Stimulated activated CD4-positive, alpha-beta T cell treated with anti-CD3 and anti-CD28 coated beads, Interleukin-12 subunit alpha, Interleukin-12 subunit beta, amount 100 ng/mL, for 24 hours (primary cell): ENCODE results near the gene KIF26A.

Experiments used
- DNase-seq, 2 experiments: peaks; one replicate each; pipeline ENCODE4 v3.0.0-alpha.2; 2020; ENCODE audit warnings: low read depth in 2 of 2

The KIF26A gene

GRCh38 chr14:104177411-104177810 is 39.0 kb downstream of the KIF26A start:
- no peak for DNase-seq

- no peak for DNase-seq
Observed at GRCh38 chr14:104178279-104178678, 39.9 kb downstream of the KIF26A start.

DNA sequence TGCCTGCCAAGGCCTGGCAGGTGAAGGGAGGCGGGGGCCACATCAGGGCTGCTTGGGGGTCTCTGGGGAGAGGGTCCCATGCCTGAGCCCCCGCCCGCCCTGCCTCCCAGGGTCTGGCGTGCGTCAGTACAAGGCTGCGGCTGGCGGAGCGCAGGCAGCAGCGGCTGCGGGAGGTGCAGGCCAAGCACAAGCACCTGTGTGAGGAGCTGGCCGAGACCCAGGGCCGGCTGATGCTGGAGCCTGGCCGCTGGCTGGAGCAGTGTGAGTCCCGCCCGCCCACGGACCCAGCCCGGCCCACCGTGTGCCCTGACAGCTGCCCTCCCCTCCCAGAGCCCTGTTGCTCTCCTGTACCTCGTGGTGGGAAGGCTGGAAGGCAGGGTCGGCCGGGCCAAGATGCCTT is 40.7 kb downstream of the KIF26A start:
- no peak for DNase-seq

DNA sequence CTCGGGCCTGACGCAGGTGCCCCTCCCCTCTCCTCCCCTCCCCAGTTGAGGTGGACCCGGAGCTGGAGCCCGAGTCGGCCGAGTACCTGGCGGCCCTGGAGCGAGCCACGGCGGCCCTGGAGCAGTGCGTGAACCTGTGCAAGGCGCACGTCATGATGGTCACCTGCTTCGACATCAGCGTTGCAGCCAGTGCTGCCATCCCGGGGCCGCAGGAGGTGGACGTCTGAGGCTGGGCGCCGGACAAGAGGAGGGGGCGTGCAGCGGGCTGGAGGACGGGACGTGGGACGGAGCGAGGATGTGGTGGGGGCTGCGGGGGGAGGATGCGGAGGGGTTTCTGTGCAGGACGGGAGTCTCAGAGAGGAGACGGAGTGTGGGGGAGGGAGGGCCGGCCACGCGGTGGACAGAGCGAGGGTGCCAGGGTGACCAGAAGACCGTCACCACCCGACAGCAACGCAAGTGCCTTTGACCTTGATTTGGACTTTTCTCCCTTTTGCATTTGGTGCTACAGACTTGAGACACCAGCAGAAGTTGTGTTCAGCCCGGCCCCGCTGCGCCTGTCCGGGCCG is 41.3 kb downstream of the KIF26A start:
- no peak for DNase-seq

- no peak for DNase-seq
Observed at GRCh38 chr14:104180561-104181165, 42.3 kb downstream of the KIF26A start.

DNA sequence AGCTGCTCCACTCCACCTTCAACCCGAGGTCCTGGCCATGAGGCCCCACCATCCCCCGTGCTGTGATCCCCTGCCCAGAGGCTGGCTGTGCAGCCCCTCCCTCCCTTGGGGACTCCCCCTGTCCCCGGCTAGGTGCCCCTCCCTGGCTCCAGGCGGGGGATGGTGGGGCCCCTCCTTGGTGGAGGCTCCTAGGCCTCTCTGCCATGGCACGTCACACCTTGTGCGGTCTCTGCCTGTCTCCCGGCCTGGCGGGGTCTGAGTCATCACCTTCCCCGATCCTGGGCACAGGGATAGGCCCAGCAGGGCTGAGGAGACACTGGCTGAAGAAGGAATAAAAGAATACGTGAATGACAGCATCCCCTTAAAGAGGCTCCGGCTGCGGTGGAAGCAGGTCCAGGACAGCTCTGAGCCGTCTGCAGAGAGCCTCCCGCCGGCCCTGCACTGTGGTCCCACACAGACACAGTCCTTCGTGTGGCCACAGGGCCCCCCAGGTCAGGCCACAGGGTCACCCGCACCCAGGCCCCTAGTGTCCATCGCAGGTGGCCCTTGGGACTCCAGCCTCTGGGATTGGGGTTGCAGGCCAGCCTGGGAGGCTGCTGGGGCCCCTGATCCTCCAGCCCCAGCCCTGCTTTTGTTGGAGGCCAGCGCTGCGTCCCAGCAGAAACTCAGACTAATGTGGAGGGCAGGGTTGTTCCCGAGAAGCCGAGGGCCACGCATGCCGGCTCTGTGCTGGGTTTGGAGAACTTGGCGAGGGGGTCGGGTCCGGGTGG is 43.6 kb downstream of the KIF26A start:
- DNase-seq: no peak

DNA sequence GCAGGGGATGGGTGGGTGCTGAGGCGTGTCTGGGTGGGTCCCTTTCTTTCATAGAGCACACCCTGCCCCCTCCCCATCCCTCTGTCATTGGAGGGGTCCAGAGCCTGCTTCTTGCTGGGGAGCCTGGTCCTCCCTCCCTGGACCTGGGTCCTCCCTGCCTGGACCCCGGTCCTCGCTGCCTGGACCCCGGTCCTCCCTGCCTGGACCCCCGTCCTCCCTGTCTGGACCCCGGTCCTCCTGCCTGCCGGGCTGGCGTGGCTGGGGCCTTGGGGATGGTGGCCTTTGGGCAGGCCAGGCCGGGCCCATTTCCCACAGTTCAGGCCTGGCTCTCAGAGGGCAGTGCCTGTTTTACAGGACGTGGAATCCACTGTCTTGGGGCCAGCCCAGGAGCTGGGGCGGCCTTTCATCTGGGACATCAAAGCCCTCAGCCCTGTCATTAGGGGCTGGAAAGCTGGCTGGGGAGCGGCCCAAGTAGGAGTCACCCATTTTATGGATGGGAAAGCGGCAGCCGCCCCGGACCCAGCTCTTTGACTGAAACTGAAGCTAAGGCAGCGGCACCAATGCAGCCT is 44.6 kb downstream of the KIF26A start:
- DNase-seq: no peak

DNA sequence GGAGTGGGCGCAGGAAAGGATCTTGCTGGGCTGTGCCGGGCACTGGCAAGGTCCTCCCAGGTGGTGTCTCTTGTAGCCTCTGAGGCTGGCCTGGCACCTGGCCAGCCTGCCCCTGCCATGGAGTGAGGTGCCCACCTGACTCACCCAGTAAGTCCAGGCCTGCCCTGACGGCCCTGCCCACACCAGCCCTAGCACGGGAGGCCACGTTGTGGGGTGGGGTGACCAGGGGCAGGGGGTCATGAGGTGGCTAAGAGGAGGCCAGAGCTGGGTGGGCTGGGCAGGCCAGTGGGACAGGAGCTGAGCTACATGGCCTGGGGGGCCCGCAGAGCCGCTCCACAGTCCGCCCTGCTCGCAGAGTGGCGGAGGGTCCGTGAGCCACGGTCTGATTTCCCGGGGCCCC is 45.4 kb downstream of the KIF26A start:
- no peak for DNase-seq

- no peak for DNase-seq
Observed at GRCh38 chr14:104184506-104184905, 46.1 kb downstream of the KIF26A start.

DNA sequence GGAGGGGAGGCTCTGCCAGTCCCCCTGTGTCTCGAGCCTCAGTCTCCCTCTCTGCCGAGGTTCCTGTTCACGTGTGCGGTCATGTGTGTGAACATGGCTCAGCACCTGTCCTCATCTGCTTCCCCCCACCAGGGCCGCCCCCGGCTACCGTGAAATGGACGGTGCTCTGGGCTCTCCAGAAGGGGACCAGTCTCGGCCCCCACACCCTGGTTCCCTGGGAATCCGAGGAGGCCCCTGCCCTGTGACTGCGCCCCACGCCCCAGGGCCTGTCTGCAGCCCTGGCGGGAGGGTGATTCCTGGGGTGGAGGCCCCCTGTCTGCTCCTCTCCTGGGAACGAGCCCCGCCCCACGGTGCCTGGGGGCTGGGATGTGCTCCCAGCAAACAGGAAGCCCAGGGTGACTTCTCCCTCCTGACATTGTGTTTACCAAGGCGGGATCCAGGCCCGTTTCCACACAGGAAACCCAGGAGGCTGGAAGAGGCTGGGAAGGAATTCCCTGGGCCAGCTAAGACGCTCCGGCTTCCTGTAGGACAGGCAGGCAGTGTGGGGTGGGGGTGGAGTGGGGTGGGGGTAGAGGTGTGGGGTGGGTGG is 46.6 kb downstream of the KIF26A start:
- DNase-seq: no peak

DNA sequence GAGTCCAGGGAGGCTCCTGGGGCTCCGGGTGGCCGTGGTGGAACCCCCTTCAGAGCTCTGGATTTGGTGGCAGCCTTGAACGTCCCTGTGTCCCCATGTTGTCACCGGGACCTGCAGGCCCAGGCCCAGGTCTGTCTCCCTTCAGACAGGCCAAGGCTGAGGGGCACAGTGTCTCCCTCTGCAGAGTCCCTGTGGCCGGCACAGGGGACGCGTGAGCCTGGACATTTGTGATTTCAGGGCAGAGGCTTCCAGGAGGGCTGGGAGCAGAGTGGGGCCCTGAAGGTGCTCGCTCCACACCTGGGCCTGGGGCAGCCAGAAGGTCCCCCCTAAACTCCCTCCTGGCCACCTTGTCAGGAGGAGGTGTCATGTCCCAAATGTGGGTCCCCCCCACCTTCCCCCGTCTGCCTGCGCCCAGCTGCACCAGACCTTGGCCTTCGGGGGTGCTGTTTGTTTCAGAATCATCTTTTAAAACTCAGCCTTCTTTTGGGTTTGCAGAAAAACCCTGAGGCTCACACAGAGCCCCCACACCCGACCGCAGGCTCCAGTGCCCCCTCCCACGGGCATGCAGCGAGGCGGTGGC is 47.6 kb downstream of the KIF26A start:
- DNase-seq: no peak

GRCh38 chr14:104186575-104186974 is 48.2 kb downstream of the KIF26A start:
- DNase-seq: no peak

- no peak for DNase-seq
Observed at GRCh38 chr14:104187121-104187889, 48.9 kb downstream of the KIF26A start.

DNA sequence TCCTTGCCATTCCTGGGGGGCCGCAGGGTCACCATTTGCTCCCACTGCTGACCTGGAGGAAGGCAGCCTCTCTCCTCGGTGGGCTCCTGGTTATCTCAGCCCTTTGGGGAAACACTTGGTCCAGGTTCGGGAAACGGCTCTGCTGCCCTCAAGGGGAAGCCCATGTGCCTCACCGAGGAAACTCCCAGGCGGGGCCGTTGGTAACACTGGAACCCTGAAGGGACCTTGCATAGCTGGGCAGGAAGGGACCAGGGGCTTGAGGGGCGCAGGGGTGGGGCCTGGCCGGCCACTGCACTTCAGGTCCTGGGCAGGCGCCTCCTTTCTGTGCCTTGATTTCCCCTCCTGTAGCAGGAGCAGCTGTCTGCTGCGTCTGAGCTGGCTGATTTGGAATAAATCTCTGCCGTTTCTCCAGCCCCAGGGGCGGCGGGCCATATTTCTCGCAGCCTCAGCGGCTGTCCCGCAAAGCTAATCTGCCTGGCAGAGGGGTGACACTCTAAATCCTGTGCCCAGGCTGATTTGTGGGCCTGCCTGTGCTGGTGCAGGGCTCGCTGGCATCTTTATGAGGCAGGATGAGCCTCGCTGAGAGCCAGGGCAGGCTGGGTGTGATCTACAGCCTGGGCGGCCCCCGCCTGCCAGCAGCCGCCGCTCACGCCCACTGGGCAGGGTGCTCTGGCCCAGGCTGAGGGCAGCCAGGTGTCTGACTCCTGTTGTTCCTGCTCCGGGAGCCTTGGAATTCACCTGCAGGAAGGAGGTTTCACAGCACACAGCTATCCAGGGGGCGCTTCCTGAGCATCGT is 49.7 kb downstream of the KIF26A start:
- DNase-seq: no peak

DNA sequence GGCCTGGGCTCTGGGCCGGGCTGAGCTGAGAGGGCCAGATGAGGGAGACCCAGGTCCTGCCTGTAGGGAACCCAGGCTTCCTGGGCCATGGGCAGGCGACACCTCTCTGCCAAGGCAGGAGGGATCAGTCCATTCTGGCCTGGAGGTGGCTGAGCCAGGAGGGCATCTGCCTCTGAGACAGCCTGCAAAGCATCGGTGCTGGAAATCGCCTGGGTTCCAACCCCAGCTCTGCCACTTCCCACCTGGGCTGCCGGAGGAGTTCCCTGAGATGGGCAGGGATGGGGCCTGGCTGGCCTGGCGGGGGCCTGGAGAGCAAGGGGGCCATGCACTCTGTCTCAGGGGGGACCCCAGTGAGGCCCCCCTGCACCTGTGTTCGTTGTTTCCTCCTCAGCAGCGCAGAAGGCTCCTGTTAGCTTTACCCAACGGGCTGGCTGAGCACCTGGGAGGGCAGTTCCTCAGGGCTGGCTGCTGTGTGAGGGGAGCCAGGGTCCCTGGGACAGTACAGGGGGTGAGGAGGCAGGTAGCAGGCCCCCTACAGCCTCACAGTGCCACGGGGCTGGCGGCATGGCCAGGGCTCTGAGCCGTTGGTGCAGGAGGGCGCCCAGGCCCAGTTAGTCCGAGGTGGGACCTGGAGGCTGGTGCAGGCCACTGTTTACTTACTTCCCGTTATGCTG is 50.5 kb downstream of the KIF26A start:
- no peak for DNase-seq

DNA sequence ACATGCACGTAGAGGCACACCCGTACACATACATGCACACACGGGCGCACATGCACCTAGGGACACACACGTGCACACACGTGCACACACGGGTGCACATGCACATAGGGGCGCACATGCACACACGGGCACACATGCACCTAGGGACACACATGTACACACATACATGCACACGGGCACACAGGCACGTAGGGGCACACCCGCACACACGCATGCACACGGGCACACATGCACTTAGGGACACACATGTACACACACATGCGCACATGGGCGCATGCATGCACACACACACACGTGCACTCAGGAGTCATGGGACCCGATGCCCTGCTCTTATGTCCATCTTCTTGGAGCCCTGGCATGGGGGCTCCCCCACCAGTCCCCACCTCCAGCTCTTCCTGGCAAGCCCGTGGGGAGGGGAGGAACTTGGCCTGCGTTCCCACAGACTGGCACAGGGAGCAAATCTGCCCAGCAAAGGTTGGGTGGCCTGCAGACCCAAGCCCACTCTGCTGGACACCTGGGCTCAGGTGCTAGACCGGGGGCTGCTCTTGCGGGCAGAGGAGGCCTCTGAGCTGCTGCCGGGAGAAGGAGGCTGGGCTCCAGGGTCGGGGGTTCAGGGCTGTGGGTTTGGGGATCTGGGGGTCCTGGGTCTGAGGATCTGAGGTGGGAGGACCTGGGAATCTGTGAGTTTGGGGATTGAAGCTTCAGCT is 51.4 kb downstream of the KIF26A start:
- DNase-seq: no peak

GRCh38 chr14:104190396-104191000 is 52.1 kb downstream of the KIF26A start:
- no peak for DNase-seq

GRCh38 chr14:104191409-104191997 is 53.1 kb downstream of the KIF26A start:
- no peak for DNase-seq
